Esophagus muscularis mucosa (tissue), 4 donors: ENCODE results near the gene KCNK17. TPM values are rescaled to one million over a fixed set of nuclear protein-coding genes. Genes with fewer than 3 reads are reported as not detected.
A peak's percentile ranks its signal among the peaks of the same experiment; 100 is the strongest.

ENCODE experiments used
- DNase-seq: peaks from one replicate; pipeline ENCODE4 v3.0.0-alpha.2; 2017; ENCODE audit errors: extremely low spot score
- H3K27ac ChIP-seq, 4 donors: fragments of 200-600 bp; sonication (generic); replicated peaks in 1 of 4; 1 replicate in 3 of 4; 2 replicates in 1 of 4; pipeline ENCODE4 v1.5.1; 2016 to 2019; ENCODE audit warnings: mild to moderate bottlenecking in 1 of 4
- H3K27me3 ChIP-seq, 4 donors: fragments of 200-600 bp; sonication (generic); one replicate each; pipeline versions ENCODE4 v1.5.1 to v1.6.0; 2016 to 2019
- H3K36me3 ChIP-seq, 4 donors: fragments of 200-600 bp; sonication (generic); one replicate each; pipeline ENCODE4 v1.5.1; 2016 to 2019
- H3K4me1 ChIP-seq, 4 donors: fragments of 200-600 bp; sonication (generic); one replicate each; pipeline ENCODE4 v1.5.1; 2016 to 2019
- H3K4me3 ChIP-seq, 4 donors: fragments of 200-600 bp; sonication (generic); 1 replicate in 2 of 4; 2 replicates in 2 of 4; pipeline ENCODE4 v1.5.1; 2016 to 2019; ENCODE audit warnings: mild to moderate bottlenecking in 4 of 4, moderate library complexity in 1 of 4
- H3K9me3 ChIP-seq, 4 donors: fragments of 200-600 bp; sonication (generic); 1 replicate in 3 of 4; 2 replicates in 1 of 4; pipeline ENCODE4 v1.5.1; 2016 to 2019
- CTCF ChIP-seq, 3 experiments: fragments of 200-600 bp in 2 of 3; fragments of 450-650 bp in 1 of 3; sonication (generic) in 2 of 3; IDR thresholded peaks; one replicate each; pipeline ENCODE4 v1.5.1; 2017 to 2019; ENCODE audit warnings: antibody characterized with exemption in 3 of 3, mild to moderate bottlenecking in 2 of 3, moderate library complexity in 1 of 3
- EP300 ChIP-seq: sonication (generic); formaldehyde crosslinking; IDR thresholded peaks from one replicate; pipeline ENCODE4 v1.6.1; 2017; ENCODE audit warnings: antibody characterized with exemption
- POLR2A ChIP-seq: fragments of 450-650 bp; IDR thresholded peaks from one replicate; pipeline ENCODE4 v1.6.1; 2017; ENCODE audit warnings: antibody characterized with exemption, moderate library complexity, mild to moderate bottlenecking, low read depth
- POLR2AphosphoS5 ChIP-seq, 2 donors: sonication (generic); formaldehyde crosslinking; IDR thresholded peaks; one replicate each; pipeline ENCODE4 v1.6.1; 2017; ENCODE audit warnings: antibody characterized with exemption in 2 of 2
- WGBS: methylation state at CpG from one replicate; pipeline ENCODE4 v1.1.5; 2018; 5-methylcytosine and 5-hydroxymethylcytosine counted together
- intact Hi-C: fragments of 100-400 bp; cut with DNase I; formaldehyde crosslinking; loops from one replicate; pipeline ENCODE4 v1.15.1; 2023
- total RNA-seq, 4 donors: library from RNA; depleted of rRNA; stranded (reverse); fragments of >200 nt; gene quantifications; one replicate each; pipeline versions ENCODE4 v1.1.0 to v1.2.1, GENCODE V29; 2016

The KCNK17 gene
- total RNA-seq, 4 donors from 2014 or later = 0.17 TPM; not detected in 3

- WGBS = 15% methylated on average over 8 of the region's 10 CpGs
- TF ChIP-seq POLR2A (no peak), EP300 (no peak), POLR2AphosphoS5 (IDR thresholded peaks at IDR 0.05) (no peak), CTCF (IDR thresholded peaks at IDR 0.05) (no peak)
- intact Hi-C loops = loop anchor here (10.0 kb wide), 1 partner anchor 1685 kb away; no protein-coding TSS in a partner anchor
Measured at GRCh38 chr6:39339868-39340550, 25.8 kb upstream of the KCNK17 start.

GRCh38 chr6:39339096-39339867, 25.1 kb upstream of the KCNK17 start:
- no peak overlapping the region for H3K4me3 ChIP-seq
- WGBS = 58% methylated on average over 9 of the region's 9 CpGs
- H3K9me3 ChIP-seq = no peaks in the 10 kb centered on the region
- no peaks in the 10 kb centered on the region for H3K27me3 ChIP-seq
- intact Hi-C loops = no loop called here
- peak overlapping the region in 1 of 4 donors; percentile 26 for H3K27ac ChIP-seq
- no peak for DNase-seq
- TF ChIP-seq CTCF (IDR thresholded peaks at IDR 0.05) = no peak
- TF ChIP-seq POLR2A = no peak
- no peak for TF ChIP-seq POLR2AphosphoS5 (IDR thresholded peaks at IDR 0.05)
- TF ChIP-seq EP300 = no peak
- H3K36me3 ChIP-seq = no peaks in the 10 kb centered on the region
- H3K4me1 ChIP-seq = peaks cover 10 to 36% (median 22%) of the 10 kb centered on the region in 4 donors

More at GRCh38 chr6:39339868-39340550, 25.8 kb upstream of the KCNK17 start:
- DNase-seq = no peak
- H3K27me3 ChIP-seq = no peaks in the 10 kb centered on the region
- peaks cover 10 to 36% (median 22%) of the 10 kb centered on the region in 4 donors for H3K4me1 ChIP-seq
- no peaks in the 10 kb centered on the region for H3K36me3 ChIP-seq
- H3K4me3 ChIP-seq = no peak overlapping the region
- H3K27ac ChIP-seq = peak overlapping the region in 2 of 4 donors; percentile 26 to 43
- H3K9me3 ChIP-seq = no peaks in the 10 kb centered on the region

DNA sequence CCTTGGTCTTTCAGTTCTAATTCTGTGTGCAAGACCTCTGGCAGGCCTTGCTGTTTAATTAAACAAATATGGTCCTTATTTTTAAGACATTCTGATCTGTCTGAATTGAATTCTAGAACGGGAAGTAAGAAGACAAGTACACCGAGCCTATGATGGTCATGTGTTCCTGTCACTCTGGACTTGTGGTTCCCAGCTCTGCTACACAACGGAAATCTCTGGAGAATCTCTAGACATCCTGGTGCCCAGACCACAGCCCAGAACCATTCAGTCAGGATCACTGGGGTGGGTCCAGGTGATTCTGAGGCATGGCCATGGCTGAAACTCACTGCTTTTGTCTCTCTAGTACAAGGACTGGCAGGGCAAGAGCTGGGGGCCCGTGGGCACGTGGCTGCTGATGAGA, 24.2 kb upstream of the KCNK17 start:
- no peaks in the 10 kb centered on the region for H3K27me3 ChIP-seq
- no peak for DNase-seq
- no peaks in the 10 kb centered on the region for H3K9me3 ChIP-seq
- WGBS = 62% methylated on average over 4 of the region's 5 CpGs
- intact Hi-C loops = no loop called here
- peaks cover 10 to 36% (median 22%) of the 10 kb centered on the region in 4 donors for H3K4me1 ChIP-seq
- H3K36me3 ChIP-seq = no peaks in the 10 kb centered on the region
- no peak overlapping the region for H3K4me3 ChIP-seq
- no peak overlapping the region for H3K27ac ChIP-seq
- no peak for TF ChIP-seq EP300
- TF ChIP-seq CTCF (IDR thresholded peaks at IDR 0.05) = no peak
- TF ChIP-seq POLR2AphosphoS5 (IDR thresholded peaks at IDR 0.05) = no peak
- TF ChIP-seq POLR2A = no peak

- no peaks in the 10 kb centered on the region for H3K27me3 ChIP-seq
- intact Hi-C loops = no loop called here
- H3K9me3 ChIP-seq = no peaks in the 10 kb centered on the region
- H3K36me3 ChIP-seq = no peaks in the 10 kb centered on the region
- H3K4me1 ChIP-seq = peaks cover 10 to 26% (median 16%) of the 10 kb centered on the region in 4 donors
- no peak for DNase-seq
- TF ChIP-seq POLR2AphosphoS5 (IDR thresholded peaks at IDR 0.05) (no peak), CTCF (IDR thresholded peaks at IDR 0.05) (no peak), EP300 (no peak), POLR2A (no peak)
- H3K4me3 ChIP-seq = no peak overlapping the region
- WGBS = 56% methylated on average over 5 of the region's 5 CpGs
- H3K27ac ChIP-seq = no peak overlapping the region
Measured at GRCh38 chr6:39335780-39336545, 21.7 kb upstream of the KCNK17 start.
